Ovary (tissue), 10 donors: ENCODE measurements around the gene PFDN5. TPM values are rescaled to one million over a fixed set of nuclear protein-coding genes. Genes with fewer than 3 reads are reported as not detected.

ENCODE experiments used
- DNase-seq, 5 donors: peaks; one replicate each; pipeline ENCODE4 v3.0.0-alpha.2; 2019 to 2020
- H3K27ac ChIP-seq, 2 donors: fragments of 200-600 bp; one replicate each; pipeline versions ENCODE4 v1.5.1 to v1.8.0; 2019 to 2022
- H3K27me3 ChIP-seq: fragments of 200-600 bp; one replicate; pipeline ENCODE4 v1.8.0; 2022
- H3K36me3 ChIP-seq: fragments of 200-600 bp; sonication (generic); one replicate; pipeline ENCODE4 v1.5.1; 2019
- H3K4me1 ChIP-seq: one replicate; pipeline ENCODE4 v1.8.1; 2013; ENCODE audit warnings: mild to moderate bottlenecking, moderate library complexity; ENCODE audit not compliant: insufficient read depth
- H3K4me3 ChIP-seq: fragments of 200-600 bp; sonication (generic); one replicate; pipeline ENCODE4 v1.5.1; 2017
- H3K9me3 ChIP-seq, 2 donors: fragments of 200-600 bp in 1 of 2; sonication (generic) in 1 of 2; one replicate each; pipeline versions ENCODE4 v1.5.1 to v1.8.1; 2013 to 2019; ENCODE audit warnings: mild to moderate bottlenecking in 1 of 2, moderate library complexity in 1 of 2
- CTCF ChIP-seq, 3 donors: fragments of 450-650 bp in 2 of 3; fragments of 200-600 bp in 1 of 3; IDR thresholded peaks; one replicate each; pipeline versions ENCODE4 v1.5.1 to v1.8.0; 2016 to 2022; ENCODE audit warnings: antibody characterized with exemption in 3 of 3, mild to moderate bottlenecking in 1 of 3
- EP300 ChIP-seq: sonication (generic); formaldehyde crosslinking; IDR thresholded peaks from one replicate; pipeline ENCODE4 v1.6.1; 2017; ENCODE audit warnings: antibody characterized with exemption
- POLR2A ChIP-seq: fragments of 450-650 bp; IDR thresholded peaks from one replicate; pipeline ENCODE4 v1.6.1; 2017; ENCODE audit warnings: antibody characterized with exemption, mild to moderate bottlenecking, moderate library complexity
- WGBS, 3 donors: extraction: QIAGEN DNeasy Blood & Tissue Kit in 1 of 3; methylation state at CpG; one replicate each; pipeline versions ENCODE4 v1.1.5 to v1.1.7; 2013 to 2017; 5-methylcytosine and 5-hydroxymethylcytosine counted together
- intact Hi-C, 4 donors: fragments of 100-400 bp; cut with DNase I; formaldehyde crosslinking; loops; one replicate each; pipeline versions ENCODE4 v1.11.0 to v1.15.1; 2022 to 2023
- long read RNA-seq, 3 donors: library from polyadenylated mRNA in 2 of 3; unstranded in 2 of 3; transcript quantifications; one replicate each; pipeline ENCODE4 v2.0.0 and lab custom pipeline, GENCODE V29; 2021 to 2026
- polyA plus RNA-seq, 2 donors: library from polyadenylated mRNA; stranded (reverse); fragments of 200-250 nt in 1 of 2; fragments of 350-450 nt in 1 of 2; fragmentation: Illumina TruSeq in 1 of 2; extraction: RNeasy Lipid Tissue Mini Kit (QIAGEN cat#74804) in 1 of 2; gene quantifications; one replicate each; pipeline ENCODE4 v1.2.3, GENCODE V29; 2013 to 2014
- total RNA-seq, 7 donors: library from RNA; depleted of rRNA in 2 of 7; stranded (reverse); fragments of >200 nt in 2 of 7; fragmentation: NEBNext Ultra II Directional in 3 of 7; extraction: Animal tissue kit (Norgen Biotek cat#: 25700) in 3 of 7; gene quantifications; one replicate each; pipeline versions ENCODE4 v1.1.0 to v1.2.4, GENCODE V29; 2016 to 2023
- donor health status: DM: no; HTN: no; CAD: no; lungs with moderate emphysema.
- donor health status: DM: no; HTN: no; CAD: no.
- donor health status: Bipolar disorder and iron deficiency.
- donor health status: DM: yes; HTN: yes; CAD: no.
- donor health status: DM: no; HTN: no; CAD: no.
- donor health status: DM: yes; HTN: yes; CAD: no.

Gene PFDN5
- 1,000 to 10,000 TPM in 2 of 7 donors, 100 to 1,000 TPM in 5; 603 to 1,792 (median 728) TPM for total RNA-seq
- 1,000 to 10,000 TPM; 1,635 to 1,700 TPM for polyA plus RNA-seq
- long read RNA-seq, donor 1, transcript PFDN5-214 (6 exons, 847 nt), result major isoform, 230 of 292 reads
- long read RNA-seq, donor 1, partial matches to known transcripts, result 2 of 292 reads
- long read RNA-seq, donor 1, other reads (novel, unspliced or antisense), result 56 of 292 reads
- long read RNA-seq, donor 2, transcript PFDN5-203 (4 exons, 478 nt), result minor isoform, 23 of 253 reads
- long read RNA-seq, donor 2, transcript PFDN5-213 (3 exons, 596 nt), result minor isoform, 5 of 253 reads
- long read RNA-seq, donor 2, transcript PFDN5-214 (6 exons, 847 nt), result major isoform, 187 of 253 reads
- long read RNA-seq, donor 2, transcript PFDN5-206 (2 exons, 541 nt), result minor isoform, 11 of 253 reads
- long read RNA-seq, donor 2, partial matches to known transcripts, result 0 of 253 reads
- long read RNA-seq, donor 2, other reads (novel, unspliced or antisense), result 21 of 253 reads
- long read RNA-seq, donor 3, transcript PFDN5-214 (6 exons, 847 nt), result major isoform, 382 of 465 reads
- long read RNA-seq, donor 3, transcript PFDN5-203 (4 exons, 478 nt), result minor isoform, 21 of 465 reads
- long read RNA-seq, donor 3, partial matches to known transcripts, result 0 of 465 reads
- long read RNA-seq, donor 3, other reads (novel, unspliced or antisense), result 55 of 465 reads

- Histone ChIP-seq H3K36me3 (no peaks in the 10 kb centered on the region), H3K4me3 (peak within 1 kb of the TSS; percentile 61), H3K4me1 (peaks cover 7% of the 10 kb centered on the region), H3K27me3 (no peaks in the 10 kb centered on the region), H3K27ac (peak within 1 kb of the TSS; percentile 45 to 77), H3K9me3 (no peaks in the 10 kb centered on the region)
- TF ChIP-seq POLR2A, result peak; percentile 62
- no peak for TF ChIP-seq EP300
- TF ChIP-seq CTCF (IDR thresholded peaks at IDR 0.05), result peak; percentile 24 to 62 (median 30)
- DNase-seq, result peak; percentile 83 to 91 (median 84)
- 0 to 1% (median 1%) methylated on average over 39 to 42 of the region's 42 CpGs for WGBS, 3 donors
- intact Hi-C loops, result no loop called here
These were observed at the start of gene PFDN5 for GRCh38 chr12:53295070-53295890. PFDN5 (plus strand) TSS chr12:53295542; CDS start chr12:53295568, 26 bp downstream.

- whole genome bisulfite sequencing, 3 donors, result 1% methylated on average over 46 to 51 of the region's 51 CpGs
- TF ChIP-seq POLR2A (peak; percentile 24), CTCF (IDR thresholded peaks at IDR 0.05) (peak in 2 of 3 donors; percentile 20 to 38), EP300 (no peak)
These were observed 43.6 kb upstream of the PFDN5 start for GRCh38 chr12:53251477-53252348.

DNA sequence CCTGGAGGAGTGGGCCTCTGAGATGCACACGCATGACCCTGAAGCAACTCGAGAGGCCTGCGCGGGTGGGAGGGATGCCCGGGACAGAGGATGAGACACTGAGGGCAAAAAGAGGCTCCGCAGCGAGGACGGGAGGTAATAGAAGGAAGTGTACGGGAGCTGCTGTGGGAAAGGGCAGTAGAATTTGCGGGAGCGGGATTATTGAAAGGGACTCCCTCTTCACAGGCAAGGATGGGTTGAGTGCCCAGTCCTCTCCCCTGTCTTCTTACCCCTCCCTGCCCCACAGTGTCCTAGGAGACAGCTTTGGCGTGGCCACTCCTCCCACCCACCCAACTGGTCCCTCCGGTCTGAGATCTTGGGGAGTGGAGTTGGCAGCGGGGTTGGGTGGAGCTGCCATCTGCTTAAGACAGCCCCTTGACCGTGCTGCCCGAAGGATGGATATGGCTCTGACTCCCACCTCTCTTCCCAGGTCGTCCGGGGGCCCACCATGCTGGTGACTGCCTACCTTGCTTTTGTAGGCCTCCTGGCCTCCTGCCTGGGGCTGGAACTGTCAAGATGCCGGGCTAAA lies 42.9 kb upstream of the PFDN5 start:
- DNase-seq, result peak in 2 of 5 donors; percentile 50 to 53

More at GRCh38 chr12:53251477-53252348, 43.6 kb upstream of the PFDN5 start:
- peak; percentile 73 to 87 (median 83) for DNase-seq
- Histone ChIP-seq H3K27me3 (no peaks in the 10 kb centered on the region), H3K27ac (peak overlapping the region; percentile 60 to 74), H3K36me3 (no peaks in the 10 kb centered on the region), H3K4me3 (peak overlapping the region; percentile 76), H3K9me3 (no peaks in the 10 kb centered on the region), H3K4me1 (peaks cover 3% of the 10 kb centered on the region)
- intact Hi-C loops, result loop anchor here in 2 of 4 donors (5.0 kb wide), 2 partner anchors 34 to 39 kb away; no protein-coding TSS in a partner anchor

More for the DNA sequence above, 42.9 kb upstream of the PFDN5 start:
- no peaks in the 10 kb centered on the region for H3K9me3 ChIP-seq
- intact Hi-C loops, result loop anchor here in 2 of 4 donors (5.0 kb wide), 2 partner anchors 35 to 40 kb away; no protein-coding TSS in a partner anchor
- H3K4me3 ChIP-seq, result peak overlapping the region; percentile 76
- H3K36me3 ChIP-seq, result no peaks in the 10 kb centered on the region
- TF ChIP-seq EP300 (no peak), POLR2A (no peak), CTCF (IDR thresholded peaks at IDR 0.05) (no peak)
- peak overlapping the region; percentile 60 to 74 for H3K27ac ChIP-seq
- no peaks in the 10 kb centered on the region for H3K27me3 ChIP-seq
- H3K4me1 ChIP-seq, result peaks cover 3% of the 10 kb centered on the region
- 4 to 8% (median 6%) methylated on average over 19 of the region's 19 CpGs for WGBS, 3 donors
